HepG2 (cell line): ENCODE measurements around the gene METTL16. TPM values are rescaled to one million over a fixed set of nuclear protein-coding genes. Genes with fewer than 3 reads are reported as not detected.

Source experiments
- DR1 ChIP-seq: sonication (generic); formaldehyde crosslinking; IDR thresholded peaks from 2 replicates; pipeline ENCODE4 v1.8.0; 2021; ENCODE audit warnings: mild to moderate bottlenecking, missing genetic modification reagents, inconsistent platforms
- HOXA3 ChIP-seq: sonication (generic); formaldehyde crosslinking; IDR thresholded peaks from 2 replicates; pipeline ENCODE4 v1.5.0; 2020; ENCODE audit warnings: missing genetic modification reagents
- KDM2A ChIP-seq: sonication (generic); formaldehyde crosslinking; IDR thresholded peaks from 2 replicates; pipeline ENCODE4 v1.4.0; 2020; ENCODE audit warnings: low read depth, missing genetic modification reagents, borderline replicate concordance
- MIXL1 ChIP-seq: IDR thresholded peaks from 2 replicates; pipeline ENCODE4 v1.6.1; 2016
- ZBTB43 ChIP-seq: sonication (generic); formaldehyde crosslinking; conservative IDR thresholded peaks from 2 replicates; pipeline ENCODE4 v1.4.0; 2020; ENCODE audit warnings: missing genetic modification reagents
- ZFX ChIP-seq: sonication (generic); formaldehyde crosslinking; IDR thresholded peaks from 2 replicates; pipeline ENCODE4 v1.4.0; 2020; ENCODE audit warnings: mild to moderate bottlenecking, low read depth, missing genetic modification reagents, moderate library complexity
- polyA plus RNA-seq, 8 experiments: library from polyadenylated mRNA; depleted of rRNA in 3 of 8; stranded (reverse) in 7 of 8; unstranded in 1 of 8; fragments of >200 nt; fragmentation: Illumina TruSeq in 4 of 8; extraction: Trizol in 4 of 8; gene quantifications; 2 replicates each; pipeline versions ENCODE4 v1.2.1 to v1.2.3, GENCODE V29; 2011 to 2016; ENCODE audit warnings: low read depth in 4 of 8, missing spikeins in 1 of 8, mixed read lengths in 1 of 8; ENCODE audit not compliant: insufficient read depth in 1 of 8
- total RNA-seq, 5 experiments: library from RNA; depleted of rRNA; stranded (reverse); fragments of >200 nt; fragmentation: Illumina TruSeq; extraction: Trizol; gene quantifications; 2 replicates each; pipeline ENCODE4 v1.2.3, GENCODE V29; 2016; ENCODE audit warnings: low read depth in 1 of 5
- TF ChIP-seq, protein P1 (sequence below): sonication (generic); formaldehyde crosslinking; IDR thresholded peaks from 2 replicates; pipeline ENCODE4 v1.4.0; 2020; ENCODE audit warnings: missing genetic modification reagents, borderline replicate concordance
- TF ChIP-seq, protein P2 (sequence below): sonication (generic); formaldehyde crosslinking; conservative IDR thresholded peaks from 2 replicates; pipeline ENCODE4 v1.4.0; 2020; ENCODE audit warnings: missing genetic modification reagents
- TF ChIP-seq, protein P3 (sequence below): sonication (generic); formaldehyde crosslinking; IDR thresholded peaks from 2 replicates; pipeline ENCODE4 v1.5.0; 2020; ENCODE audit warnings: mild to moderate bottlenecking, missing genetic modification reagents

Gene METTL16
- total and polyA plus RNA-seq, 2 of the 13 experiments (the other 11 are each of a cell fraction or from before 2014, with no cell fraction given) = 11.6 to 18.5 TPM

DNA sequence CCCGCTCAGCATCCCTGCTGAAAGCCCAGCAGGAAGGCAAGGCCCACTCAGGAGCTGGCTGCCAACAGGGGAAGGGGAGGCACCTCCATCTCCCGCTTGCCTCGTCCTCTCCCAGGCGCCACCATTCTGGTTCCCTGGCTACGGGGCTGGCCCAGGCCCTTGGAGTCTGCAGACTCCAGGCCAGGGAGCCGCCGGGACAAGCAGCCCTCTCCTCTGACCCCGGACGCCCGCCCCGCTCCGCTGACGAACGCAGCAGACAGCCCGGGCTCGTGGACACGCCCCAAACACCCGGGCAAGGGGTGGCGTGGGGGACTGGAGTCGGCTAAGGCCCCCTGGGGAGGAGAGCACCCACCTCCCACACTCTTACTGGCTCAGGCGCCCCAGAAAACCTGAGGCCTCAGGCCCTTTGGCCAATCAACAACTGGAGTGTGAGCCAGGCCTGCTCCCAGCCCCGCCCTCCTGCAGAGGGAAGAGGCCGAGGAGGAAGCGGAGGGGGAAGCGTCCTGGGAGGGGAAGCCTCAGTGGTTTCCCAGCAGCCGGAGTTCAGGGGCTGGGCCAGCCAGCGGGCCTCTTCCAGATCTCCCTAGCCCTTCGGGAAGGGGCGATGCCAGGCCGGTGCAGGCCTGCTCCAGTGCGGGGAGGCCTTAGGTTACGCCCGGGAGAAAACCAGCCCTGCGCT, 115.0 kb downstream of the METTL16 start (continued):
- TF ChIP-seq HOXA3 (CRISPR knock-in tag) (peak; percentile 76), DR1 (CRISPR knock-in tag) (0 out of 2 replicates have a peak, but pooled peaks have one; percentile 29), ZBTB43 (CRISPR knock-in tag) (0 out of 2 replicates have a peak, but pooled peaks have one; percentile 27), MIXL1 (CRISPR knock-in tag) (no peak), KDM2A (CRISPR knock-in tag) (peak; percentile 55), ZFX (peak; percentile 79)
- TF ChIP-seq, protein P1, sequence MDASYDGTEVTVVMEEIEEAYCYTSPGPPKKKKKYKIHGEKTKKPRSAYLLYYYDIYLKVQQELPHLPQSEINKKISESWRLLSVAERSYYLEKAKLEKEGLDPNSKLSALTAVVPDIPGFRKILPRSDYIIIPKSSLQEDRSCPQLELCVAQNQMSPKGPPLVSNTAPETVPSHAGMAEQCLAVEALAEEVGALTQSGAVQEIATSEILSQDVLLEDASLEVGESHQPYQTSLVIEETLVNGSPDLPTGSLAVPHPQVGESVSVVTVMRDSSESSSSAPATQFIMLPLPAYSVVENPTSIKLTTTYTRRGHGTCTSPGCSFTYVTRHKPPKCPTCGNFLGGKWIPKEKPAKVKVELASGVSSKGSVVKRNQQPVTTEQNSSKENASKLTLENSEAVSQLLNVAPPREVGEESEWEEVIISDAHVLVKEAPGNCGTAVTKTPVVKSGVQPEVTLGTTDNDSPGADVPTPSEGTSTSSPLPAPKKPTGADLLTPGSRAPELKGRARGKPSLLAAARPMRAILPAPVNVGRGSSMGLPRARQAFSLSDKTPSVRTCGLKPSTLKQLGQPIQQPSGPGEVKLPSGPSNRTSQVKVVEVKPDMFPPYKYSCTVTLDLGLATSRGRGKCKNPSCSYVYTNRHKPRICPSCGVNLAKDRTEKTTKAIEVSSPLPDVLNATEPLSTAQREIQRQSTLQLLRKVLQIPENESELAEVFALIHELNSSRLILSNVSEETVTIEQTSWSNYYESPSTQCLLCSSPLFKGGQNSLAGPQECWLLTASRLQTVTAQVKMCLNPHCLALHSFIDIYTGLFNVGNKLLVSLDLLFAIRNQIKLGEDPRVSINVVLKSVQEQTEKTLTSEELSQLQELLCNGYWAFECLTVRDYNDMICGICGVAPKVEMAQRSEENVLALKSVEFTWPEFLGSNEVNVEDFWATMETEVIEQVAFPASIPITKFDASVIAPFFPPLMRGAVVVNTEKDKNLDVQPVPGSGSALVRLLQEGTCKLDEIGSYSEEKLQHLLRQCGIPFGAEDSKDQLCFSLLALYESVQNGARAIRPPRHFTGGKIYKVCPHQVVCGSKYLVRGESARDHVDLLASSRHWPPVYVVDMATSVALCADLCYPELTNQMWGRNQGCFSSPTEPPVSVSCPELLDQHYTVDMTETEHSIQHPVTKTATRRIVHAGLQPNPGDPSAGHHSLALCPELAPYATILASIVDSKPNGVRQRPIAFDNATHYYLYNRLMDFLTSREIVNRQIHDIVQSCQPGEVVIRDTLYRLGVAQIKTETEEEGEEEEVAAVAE (CRISPR knock-in tag) = peak; percentile 69; the same call in 1 of the 2 replicates
- TF ChIP-seq, protein P2, sequence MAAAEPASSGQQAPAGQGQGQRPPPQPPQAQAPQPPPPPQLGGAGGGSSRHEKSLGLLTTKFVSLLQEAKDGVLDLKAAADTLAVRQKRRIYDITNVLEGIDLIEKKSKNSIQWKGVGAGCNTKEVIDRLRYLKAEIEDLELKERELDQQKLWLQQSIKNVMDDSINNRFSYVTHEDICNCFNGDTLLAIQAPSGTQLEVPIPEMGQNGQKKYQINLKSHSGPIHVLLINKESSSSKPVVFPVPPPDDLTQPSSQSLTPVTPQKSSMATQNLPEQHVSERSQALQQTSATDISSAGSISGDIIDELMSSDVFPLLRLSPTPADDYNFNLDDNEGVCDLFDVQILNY = no peak
- TF ChIP-seq, protein P3, sequence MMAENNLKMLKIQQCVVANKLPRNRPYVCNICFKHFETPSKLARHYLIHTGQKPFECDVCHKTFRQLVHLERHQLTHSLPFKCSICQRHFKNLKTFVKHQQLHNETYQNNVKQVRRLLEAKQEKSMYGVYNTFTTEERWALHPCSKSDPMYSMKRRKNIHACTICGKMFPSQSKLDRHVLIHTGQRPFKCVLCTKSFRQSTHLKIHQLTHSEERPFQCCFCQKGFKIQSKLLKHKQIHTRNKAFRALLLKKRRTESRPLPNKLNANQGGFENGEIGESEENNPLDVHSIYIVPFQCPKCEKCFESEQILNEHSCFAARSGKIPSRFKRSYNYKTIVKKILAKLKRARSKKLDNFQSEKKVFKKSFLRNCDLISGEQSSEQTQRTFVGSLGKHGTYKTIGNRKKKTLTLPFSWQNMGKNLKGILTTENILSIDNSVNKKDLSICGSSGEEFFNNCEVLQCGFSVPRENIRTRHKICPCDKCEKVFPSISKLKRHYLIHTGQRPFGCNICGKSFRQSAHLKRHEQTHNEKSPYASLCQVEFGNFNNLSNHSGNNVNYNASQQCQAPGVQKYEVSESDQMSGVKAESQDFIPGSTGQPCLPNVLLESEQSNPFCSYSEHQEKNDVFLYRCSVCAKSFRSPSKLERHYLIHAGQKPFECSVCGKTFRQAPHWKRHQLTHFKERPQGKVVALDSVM (CRISPR knock-in tag) = no peak
- TF ChIP-seq, all 625 proteins: peak for 123
